GM21737 (cell line): Measurements from ENCODE around the gene ITGB3.

Experiments used
- ATAC-seq: cut with Tn5 transposase; IDR thresholded peaks from one replicate; pipeline ENCODE4 v1.9.1; 2021; ENCODE audit warnings: mild to moderate bottlenecking, moderate library complexity; ENCODE audit not compliant: unreplicated experiment

The ITGB3 gene

GRCh38 chr17:47295874-47296255 is 42.2 kb downstream of the ITGB3 start:
- no peak for ATAC-seq

GRCh38 chr17:47297661-47298400 is 44.2 kb downstream of the ITGB3 start:
- ATAC-seq = no peak

- ATAC-seq = no peak
Observed at GRCh38 chr17:47298712-47299111, 45.1 kb downstream of the ITGB3 start.

GRCh38 chr17:47299239-47299910 is 45.7 kb downstream of the ITGB3 start:
- ATAC-seq = no peak

GRCh38 chr17:47300718-47301117 is 47.1 kb downstream of the ITGB3 start:
- no peak for ATAC-seq

- ATAC-seq = no peak
Observed at GRCh38 chr17:47301161-47301560, 47.5 kb downstream of the ITGB3 start.

GRCh38 chr17:47301831-47302230 is 48.2 kb downstream of the ITGB3 start:
- ATAC-seq = no peak

- ATAC-seq = no peak
Observed at GRCh38 chr17:47304186-47304585, 50.6 kb downstream of the ITGB3 start.

- ATAC-seq = no peak
Observed at GRCh38 chr17:47305302-47305923, 51.8 kb downstream of the ITGB3 start.

GRCh38 chr17:47310186-47310733 is 56.6 kb downstream of the ITGB3 start:
- ATAC-seq = no peak

GRCh38 chr17:47311420-47311819 is 57.8 kb downstream of the ITGB3 start:
- ATAC-seq = no peak

GRCh38 chr17:47315451-47316266 is 62.0 kb downstream of the ITGB3 start:
- ATAC-seq = no peak

- ATAC-seq = no peak
Observed at GRCh38 chr17:47316311-47316710, 62.7 kb downstream of the ITGB3 start.

- ATAC-seq = no peak
Observed at GRCh38 chr17:47317119-47317518, 63.5 kb downstream of the ITGB3 start.

GRCh38 chr17:47318197-47318918 is 64.7 kb downstream of the ITGB3 start:
- ATAC-seq = no peak

- ATAC-seq = no peak
Observed at GRCh38 chr17:47320879-47321502, 67.4 kb downstream of the ITGB3 start.

GRCh38 chr17:47323382-47324223 is 70.0 kb downstream of the ITGB3 start, which contains the start of gene EFCAB13:
TSS of gene EFCAB13 (plus strand) at chr17:47323955. CDS start at chr17:47328354, 4,399 bp downstream.
- ATAC-seq = peak; percentile 83

GRCh38 chr17:47324224-47325020 is 70.8 kb downstream of the ITGB3 start:
- peak; percentile 23 for ATAC-seq
